NOMO-1 (cell line): Measurements from ENCODE around the gene DHRSX.
"Not testable (repeated sequence)": the region's sequence is repeated elsewhere in the genome, so short reads cannot be mapped to it uniquely, and the experiment has no call there.

ENCODE experiments used
- DNase-seq, 2 experiments: peaks; one replicate each; lab custom pipeline; 2025; ENCODE audit not compliant: unreplicated experiment in 2 of 2; lab: John Stamatoyannopoulos, UW

The DHRSX gene

DNA sequence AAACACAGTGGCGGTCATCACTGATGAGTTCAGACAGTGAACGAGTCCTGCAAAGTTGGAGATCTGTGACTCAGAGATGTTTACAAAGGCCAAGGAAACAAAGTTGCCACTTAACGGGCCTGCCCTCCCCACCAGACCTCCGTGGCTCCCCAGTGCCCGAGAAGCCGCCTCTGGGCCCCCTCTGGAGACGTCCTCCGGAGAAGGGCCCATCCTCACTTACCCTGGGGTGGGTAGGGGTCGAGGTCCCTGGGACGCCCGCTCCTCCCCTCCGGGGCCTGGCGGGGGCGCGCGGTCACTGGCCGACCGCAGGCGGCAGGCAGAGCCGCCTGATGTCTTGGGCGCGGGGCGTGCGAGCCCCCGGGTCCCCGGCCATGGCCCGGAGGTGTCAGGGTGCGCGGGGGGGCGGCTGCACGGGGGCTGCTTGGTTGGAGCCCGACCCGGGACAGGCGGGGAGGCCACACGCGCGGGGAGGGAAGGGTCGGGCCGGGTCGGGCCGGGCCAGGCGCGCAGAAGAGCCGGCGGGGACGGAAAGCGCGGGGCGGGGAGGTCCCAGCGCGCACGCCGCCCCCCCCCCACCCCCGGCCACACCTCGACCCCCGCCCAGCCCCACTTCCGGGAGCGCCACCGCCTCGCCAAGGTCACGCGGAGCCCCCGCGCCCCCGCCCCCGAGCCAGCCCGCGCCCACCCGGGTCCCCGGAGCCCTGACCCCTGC lies 529 bp downstream of the DHRSX start:
- no peak for DNase-seq

DNA sequence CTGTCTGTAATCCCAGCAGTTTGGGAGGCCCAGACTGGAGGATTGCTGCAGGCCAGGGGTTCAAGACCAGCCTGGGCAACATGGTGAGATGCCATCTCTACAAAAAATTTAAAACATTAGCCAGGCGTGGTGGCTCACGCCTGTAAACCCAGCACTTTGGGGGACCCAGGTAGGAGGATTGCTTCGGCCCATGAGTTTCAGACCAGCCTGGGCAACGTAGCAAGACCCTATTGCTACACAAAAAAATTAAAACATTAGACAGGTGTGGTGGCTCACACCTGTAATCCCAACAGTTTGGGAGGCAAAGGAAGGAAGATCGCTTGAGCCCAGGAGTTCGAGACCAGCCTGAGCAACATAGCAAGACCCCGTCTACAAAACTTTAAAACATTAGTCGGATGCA lies 1.3 kb downstream of the DHRSX start:
- DNase-seq = no peak

DNA sequence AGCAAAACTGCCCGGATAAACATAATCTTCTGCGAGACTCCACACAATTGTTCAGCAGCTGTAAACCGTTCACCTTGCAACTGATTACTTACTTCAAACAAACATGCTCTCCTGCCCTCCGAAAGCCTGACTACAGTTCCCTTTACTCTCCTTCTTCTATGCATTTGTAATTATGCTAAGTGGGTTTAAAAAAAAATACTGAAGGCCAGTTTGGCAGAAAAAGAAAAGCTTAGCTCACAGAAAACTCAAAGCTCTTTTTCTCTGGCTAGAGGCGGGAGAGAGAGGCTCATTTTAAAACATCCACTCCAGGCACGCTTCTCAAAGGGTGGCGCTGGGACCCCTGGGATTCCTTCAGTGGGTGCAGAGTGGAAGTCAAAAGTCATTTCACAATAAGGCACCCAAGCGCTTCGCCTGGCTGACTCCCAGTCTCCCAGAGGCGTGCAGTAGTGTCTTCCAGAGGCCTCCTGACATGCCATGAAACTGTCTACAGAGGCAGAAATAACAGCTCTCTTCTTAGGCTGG lies 1.9 kb downstream of the DHRSX start:
- DNase-seq = no peak

DNA sequence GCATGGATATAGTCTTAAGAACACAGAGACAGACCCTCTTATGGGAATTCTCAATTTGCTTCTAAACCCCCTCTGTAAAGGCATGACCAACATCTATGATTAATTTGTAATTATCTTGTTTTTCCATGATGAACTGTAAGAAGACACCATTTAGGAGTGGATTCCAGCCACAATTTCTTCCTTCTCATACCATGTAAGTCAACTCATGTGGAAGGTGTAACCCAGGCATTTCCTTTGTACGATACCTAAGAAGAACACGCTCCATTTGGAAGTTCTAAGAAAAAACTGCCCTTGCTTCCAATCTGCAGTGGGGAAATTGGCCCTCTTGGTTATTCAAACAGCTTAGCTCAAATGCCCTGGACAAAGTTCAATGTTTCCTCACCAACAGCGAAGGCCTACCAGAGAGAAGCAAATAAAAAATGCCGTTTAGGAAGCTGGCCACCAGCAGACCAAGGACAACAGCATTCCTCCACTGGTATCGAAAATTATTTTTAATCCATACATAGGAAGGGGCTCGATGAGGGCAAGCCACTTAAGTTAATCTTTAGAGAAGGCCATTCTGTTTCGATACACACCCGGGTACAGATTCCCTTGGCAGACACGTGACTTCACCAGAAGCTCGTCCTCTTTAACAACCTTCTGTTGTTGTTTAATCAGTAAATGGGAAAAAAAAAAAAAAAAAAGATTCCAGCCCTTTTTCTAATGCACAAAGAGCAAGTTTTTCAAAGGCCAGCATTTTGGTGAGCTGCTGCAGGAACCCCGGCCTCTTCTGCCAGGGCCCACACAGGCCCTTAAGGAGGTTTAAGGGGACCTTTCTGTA lies 2.6 kb downstream of the DHRSX start:
- DNase-seq = no peak

DNA sequence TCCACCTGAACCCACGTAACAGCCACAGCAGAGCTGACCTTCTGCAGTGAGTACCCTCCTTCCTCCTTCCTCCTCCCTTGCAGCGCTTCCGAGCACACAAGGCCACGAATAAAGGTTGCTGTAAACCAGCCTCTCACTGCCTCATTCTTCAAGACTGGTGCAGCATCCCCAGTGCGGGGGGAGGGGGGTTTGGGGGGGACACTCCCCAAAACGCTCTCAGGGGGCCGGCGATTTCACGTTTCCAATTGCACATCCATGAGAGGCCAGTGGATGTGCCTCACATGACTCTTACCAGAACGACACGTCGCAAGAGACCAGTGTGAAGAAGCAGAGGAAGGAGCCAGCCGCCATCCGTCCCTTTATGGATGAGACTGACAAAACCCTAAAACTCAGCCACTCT lies 5.2 kb downstream of the DHRSX start:
- DNase-seq = no peak

DNA sequence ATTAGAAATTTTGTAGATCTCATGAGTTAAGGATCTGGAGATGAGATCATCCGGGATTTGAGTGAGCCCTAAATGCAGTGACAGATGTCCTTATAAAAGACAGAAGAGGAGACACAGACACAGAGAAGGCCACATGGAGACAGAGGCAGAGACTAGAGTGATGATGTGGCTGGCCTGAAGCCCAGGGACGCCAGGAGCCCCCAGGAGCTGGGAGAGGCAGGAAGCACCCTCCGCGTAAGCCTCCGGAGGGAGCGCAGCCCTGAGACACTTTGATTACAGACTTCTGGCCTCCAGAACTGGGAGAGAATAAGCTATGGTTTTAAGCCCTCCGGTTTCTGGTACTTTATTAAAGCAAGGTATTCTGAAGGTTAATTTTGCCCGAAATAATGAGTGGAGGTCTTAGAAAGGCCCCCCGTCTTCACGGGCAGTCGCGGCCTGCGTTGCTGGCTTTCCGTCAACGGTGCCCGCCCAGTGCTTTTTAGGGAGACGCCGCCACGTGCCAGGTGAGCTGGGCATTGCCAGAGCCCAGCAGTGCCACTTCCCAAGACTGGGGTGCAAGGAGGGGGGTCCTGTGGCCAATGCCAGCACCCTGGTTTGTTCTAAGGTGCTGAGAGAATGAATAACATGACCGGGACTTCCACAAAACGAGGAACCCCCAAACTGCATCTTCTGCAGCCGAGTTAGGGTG lies 8.1 kb downstream of the DHRSX start:
- no peak for DNase-seq

DNA sequence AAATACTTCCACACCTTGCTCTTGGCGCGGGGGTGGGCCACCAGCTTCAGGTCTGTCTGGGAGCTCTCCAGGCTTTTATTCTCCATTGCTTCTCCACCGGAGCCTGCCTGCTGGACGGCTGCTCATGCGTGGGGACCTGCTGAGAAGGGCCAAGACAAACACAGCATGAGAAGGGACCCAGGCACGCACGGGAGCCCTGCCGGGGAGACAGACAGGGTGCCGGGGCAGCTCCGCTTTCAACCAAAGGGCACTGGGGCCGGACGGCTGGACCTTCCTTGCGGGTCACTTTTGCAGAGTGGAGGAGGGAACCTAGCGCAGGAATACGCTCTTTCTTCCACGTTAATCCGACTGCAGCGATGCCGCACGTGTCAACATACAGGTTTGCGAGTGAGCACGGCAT lies 10.1 kb downstream of the DHRSX start:
- DNase-seq = no peak

DNA sequence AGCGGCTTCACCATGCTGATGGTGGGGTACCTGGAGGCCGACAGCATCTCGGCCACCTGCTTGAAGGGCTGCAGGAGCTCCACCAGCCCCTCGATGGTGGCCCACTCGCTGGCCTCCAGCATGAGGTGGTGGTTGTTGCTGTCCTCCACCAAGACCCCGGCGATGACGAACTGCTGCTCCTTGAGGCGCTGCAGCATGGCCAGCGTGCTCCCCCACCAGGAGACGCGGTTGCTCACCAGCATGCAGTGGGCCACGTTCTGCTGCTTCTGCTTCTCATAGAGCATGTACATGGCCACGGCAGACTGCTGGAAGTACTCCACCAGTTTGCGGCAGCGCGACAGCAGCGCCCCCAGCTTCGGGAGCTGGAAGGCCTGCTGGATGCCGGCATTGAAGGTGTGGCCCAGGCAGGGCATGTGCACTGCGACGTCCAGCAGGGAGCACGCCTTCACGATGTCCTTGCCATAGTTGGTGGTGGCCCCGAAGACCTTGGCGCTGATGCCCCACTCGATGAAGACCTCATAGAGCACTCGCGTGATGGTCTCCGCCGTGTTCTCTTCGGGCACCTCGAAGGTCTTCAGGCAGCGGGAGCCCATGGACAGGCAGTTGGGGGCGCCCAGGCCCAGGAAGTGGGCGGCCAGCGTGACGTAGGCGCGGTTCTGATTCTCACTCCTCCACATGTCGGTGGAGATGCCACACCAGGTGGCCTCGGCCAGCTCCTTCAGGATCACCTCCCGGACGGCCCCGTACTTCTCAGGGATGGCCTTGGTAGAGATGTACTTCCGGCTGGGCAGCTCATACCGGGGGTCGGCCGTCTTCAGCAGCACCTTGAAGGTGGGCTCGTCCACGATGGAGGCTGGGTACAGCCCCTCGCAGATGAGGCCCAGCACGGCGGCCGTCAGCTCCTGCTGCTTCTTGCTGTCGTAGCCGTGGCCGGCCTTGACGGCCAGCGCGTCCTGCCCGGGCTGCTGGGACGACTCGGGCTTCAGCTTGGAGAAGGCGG lies 11.0 kb downstream of the DHRSX start:
- no peak for DNase-seq

DNA sequence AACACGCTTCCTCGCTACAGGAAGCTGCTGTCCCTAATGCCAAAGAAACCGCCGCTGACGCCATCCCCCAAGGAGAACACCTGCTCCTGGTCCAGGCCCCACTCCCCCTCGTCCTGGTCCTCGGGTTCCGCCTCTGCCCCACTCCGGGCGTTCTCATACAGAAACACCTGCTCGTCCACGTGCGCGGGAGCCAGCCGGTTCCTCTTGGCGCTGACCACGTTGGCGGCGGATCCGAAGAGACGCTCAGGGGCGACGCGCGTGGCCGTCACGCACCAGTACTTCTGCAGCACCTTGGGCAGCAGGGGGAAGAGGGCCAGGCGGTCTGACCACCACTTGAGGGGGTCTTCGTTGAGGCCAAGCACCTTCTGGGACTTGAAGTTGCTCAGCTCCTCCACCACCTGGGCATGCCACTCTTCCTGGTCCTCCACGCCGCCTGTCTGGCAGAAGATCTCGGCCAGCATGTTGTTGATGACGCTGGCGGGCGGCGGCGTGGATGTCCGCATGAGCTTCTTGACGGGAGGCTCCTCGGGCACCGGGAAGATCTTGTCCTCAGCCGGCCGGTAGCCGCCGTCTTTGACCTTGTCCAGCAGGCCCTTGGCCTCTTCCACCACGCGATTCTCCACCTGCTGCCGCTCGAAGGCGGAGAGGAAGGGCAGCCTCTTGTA lies 12.0 kb downstream of the DHRSX start:
- no peak for DNase-seq

DNA sequence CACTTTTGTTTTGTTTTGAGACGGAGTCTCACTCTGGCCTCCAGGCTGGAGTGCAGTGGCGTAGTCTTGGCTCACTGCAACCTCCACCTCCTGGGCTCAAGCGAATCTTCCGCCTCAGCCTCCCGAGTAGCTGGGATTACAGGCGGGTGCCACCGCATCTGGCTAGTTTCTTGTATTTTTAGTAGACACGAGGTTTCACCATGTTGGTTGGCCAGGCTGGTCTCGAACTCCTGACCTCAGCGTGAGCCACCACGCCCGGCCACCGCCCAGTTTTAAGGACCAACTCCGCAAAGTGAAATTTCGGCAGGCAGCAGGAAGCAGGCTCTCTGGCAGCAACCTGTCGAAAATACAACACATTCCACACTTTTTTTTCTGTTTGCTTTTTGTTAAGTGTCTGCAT lies 13.4 kb downstream of the DHRSX start:
- DNase-seq = no peak

DNA sequence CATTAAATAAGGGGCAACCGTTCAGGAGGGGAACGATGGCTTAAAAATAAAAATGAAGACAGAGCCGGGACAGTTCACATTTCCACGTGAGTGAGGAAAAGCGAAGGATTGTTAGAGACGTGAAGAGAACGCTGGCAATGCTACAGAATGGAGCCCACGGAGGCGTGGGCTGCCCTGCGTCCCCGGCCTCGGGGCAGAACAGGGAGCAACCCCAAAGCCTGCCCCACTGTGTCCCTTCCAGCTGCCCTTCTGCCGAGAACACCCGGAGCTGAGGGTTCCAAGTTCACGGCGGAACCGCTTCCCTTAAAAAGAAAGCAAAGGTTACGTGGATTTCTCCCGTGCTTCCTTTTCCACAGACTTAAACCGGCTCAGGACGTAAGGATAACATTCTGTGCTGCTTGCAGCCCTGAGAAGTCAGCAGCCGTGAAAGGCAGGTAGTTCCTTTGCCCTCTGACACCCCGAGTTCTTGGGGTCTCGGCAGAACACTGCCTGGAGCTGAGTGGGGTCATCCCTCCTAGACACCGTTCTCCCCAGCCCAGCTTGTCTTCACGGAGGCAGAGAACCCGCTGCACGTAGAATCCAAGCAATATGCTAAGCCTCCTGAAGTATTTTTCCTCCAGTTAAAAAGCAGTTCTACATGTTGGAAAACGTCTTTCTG lies 14.2 kb downstream of the DHRSX start:
- DNase-seq = no peak

DNA sequence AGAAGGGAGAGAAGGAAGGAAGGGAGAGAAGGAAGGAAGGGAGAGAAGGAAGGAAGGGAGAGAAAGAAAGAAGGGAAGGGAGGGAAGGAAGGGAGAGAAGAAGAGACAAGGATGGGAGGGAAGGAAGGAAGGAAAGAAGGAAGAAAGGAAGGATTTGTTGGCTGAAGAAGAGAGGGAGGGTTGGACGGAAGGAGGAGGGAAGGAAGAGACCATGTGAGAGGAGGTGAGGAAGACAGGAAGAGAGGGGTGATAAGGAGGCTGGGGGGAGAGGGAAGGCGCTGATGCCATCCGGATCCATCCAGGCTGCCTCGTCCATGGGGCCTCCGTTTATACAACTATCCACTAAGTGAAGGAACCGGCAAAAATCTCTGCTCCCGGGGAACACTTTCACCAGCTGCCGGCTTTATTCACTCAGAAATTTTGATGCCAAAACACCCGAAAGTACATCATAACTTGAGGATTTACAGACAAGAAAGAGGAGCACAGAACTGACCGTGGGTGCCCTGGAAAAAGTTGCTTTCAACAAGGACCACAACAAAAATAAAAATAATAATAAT lies 14.9 kb downstream of the DHRSX start:
- no peak for DNase-seq

DNA sequence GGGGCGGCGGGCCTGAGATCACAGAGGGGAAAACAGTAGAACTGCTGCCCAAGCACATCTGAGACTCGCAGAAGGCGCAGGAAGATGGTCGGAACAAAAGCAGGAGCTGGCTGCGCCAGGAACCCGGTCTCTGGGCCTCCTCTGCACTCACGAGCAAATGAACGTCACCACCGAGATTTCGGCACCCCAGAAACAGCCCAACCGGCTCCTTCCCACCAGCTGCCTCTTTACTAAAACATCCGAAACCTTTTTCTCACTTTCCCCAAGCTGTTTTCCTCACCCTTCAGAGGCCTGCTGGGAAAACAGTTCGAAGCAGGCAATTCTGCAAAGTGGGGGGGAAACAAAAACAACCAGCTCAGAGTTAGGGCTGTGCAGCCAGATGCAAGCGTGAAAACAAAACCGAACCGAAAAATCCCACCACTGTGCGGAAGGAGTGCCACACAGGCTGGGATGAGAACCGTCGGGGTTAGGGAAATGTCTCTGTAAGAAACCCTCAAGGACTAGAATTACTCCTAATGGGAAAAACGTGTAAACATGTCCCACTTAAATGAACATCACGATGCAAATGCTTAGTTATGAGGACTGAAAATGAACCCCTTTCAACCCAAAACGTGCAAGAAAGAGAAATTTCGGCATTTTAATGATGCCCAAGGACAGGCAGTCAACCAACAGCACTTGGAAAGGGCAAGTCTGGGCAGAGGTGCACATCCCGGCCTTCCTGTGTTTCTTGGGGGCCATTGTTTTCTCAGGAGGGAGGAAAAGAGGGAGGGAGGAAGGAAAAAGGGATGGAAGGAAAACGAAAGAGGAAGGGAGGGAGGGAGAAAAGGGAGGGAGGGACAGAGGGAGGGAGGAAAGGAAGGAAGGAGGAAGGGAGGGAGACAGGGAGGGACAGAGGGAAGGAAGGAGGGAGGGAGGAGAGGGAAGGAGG lies 15.8 kb downstream of the DHRSX start:
- DNase-seq = no peak

DNA sequence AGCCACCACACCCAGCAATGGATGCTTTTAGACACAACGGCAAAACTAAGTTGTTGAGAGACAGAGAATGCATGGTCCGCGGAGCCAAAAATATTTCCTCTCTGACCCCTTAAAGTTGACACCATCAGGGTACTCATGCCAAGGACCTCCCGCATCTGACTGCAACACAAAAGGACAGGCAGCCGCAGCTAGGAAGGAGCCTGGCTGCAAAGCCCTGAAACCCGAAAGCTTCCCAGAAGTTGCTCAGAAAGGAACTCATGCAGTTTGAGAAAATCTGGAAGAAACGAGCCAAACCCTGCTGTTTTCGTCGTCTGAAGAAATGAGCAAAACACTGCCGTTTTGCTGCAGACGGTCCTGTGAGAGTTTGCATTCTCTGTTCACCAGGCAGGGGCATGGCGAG lies 16.5 kb downstream of the DHRSX start:
- no peak for DNase-seq

DNA sequence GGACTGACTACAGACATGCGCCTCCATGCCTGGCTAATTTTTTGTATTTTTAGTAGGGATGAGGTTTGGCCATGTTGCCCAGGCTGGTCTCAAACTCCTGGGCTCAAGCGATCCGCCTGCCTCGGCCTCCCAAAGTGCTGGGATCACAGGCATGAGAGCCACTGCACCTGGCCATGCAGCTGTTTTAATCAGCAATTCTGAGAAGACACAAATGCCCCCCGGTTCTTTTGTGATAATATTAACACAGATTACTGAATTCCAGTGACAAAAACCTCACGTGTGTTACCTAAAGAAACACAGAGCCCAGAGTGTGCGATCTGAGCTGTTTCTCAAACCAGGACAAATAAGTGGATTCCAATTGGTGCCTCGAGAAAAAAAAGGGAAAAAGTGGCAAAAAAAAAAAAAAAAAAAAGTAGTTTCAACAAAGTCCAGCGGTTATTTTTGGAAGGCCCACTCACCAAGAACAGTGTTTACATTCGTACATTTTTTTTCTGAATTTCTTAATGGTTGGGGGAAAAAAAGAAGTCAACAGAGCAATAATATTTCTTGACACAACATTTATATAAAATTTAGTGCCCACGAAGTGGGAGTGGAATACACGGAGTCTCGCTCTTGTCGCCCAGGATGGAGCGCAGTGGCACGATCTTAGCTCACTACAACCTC lies 17.2 kb downstream of the DHRSX start:
- DNase-seq = no peak

DNA sequence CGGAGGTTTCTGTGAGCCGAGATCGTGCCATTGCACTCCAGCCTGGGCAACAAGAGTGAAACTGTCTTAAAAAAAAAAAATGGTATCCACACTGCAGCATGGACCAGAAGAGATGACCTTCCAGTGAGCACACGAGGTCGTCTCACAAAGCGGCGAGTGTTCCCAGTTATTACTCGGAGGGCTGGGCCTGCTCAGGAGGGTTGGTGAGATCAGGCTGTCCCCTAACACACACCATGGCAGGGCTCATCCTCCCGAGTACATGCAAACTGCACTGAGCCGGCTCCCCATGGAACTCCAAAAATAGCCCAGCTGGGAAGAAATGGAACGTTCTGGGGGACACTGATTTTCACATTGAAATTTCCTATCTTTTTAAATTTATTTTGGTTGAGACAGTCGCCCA lies 19.2 kb downstream of the DHRSX start:
- DNase-seq = not testable (repeated sequence)

DNA sequence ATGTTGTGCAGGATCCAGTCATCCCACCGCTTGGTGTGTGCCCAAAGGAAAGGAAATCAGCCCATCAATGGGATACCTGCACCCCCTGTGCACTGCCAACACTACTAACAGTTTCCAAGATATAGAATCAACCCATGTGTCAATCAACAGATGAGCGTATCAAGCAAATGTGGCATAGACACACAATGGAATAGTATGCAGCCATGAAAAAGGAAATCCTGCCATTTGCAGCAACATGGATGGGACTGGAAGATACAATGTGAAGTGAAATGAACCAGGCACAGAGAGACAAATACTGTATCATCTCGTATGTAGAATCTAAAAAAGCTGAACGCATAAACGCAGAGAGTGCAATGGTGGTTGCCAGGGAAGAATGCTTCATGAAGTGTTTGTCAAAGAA lies 20.8 kb downstream of the DHRSX start:
- not testable (repeated sequence) for DNase-seq
